ENCODE measurements around the gene PAEP.

DNA sequence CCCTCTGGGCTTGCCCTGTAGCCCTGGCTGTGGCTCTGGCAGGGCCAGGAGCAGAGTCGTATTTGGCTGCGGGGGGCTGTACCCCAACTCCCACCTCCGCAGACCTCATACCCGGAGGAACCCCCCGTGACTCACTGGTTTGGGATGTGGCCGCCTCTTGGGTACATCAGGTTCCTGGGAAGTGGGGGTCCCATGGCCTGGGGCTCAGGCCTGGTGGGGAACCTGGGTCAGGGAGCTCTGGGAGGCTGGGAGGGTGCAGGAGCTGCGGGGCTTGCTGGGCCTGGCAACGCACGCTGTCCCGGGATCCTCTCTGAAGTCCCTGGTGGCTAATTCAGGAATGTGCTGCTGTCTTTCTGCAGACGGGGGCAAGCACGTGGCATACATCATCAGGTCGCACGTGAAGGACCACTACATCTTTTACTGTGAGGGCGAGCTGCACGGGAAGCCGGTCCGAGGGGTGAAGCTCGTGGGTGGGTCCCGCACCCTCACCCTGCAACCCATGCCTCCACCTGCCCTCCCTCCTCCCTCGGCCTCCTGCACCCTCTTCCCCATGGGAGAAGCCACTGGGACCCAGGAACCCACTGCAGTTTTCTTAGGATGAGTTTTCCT is 37.9 kb upstream of the PAEP start:
- TF ChIP-seq, protein P1, sequence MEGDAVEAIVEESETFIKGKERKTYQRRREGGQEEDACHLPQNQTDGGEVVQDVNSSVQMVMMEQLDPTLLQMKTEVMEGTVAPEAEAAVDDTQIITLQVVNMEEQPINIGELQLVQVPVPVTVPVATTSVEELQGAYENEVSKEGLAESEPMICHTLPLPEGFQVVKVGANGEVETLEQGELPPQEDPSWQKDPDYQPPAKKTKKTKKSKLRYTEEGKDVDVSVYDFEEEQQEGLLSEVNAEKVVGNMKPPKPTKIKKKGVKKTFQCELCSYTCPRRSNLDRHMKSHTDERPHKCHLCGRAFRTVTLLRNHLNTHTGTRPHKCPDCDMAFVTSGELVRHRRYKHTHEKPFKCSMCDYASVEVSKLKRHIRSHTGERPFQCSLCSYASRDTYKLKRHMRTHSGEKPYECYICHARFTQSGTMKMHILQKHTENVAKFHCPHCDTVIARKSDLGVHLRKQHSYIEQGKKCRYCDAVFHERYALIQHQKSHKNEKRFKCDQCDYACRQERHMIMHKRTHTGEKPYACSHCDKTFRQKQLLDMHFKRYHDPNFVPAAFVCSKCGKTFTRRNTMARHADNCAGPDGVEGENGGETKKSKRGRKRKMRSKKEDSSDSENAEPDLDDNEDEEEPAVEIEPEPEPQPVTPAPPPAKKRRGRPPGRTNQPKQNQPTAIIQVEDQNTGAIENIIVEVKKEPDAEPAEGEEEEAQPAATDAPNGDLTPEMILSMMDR (conservative IDR thresholded peaks at IDR 0.05 in 1 of 2, IDR thresholded peaks at IDR 0.05 in 1 of 2; ENCODE audit: extremely low read depth in 1 of 2, insufficient read depth in 1 of 2, low read depth in 1 of 2, low read length in 2 of 2): no peak
- TF ChIP-seq EZH2 (IDR thresholded peaks at IDR 0.05; ENCODE audit: borderline replicate concordance, low read length): no peak

Data from mammary epithelial cell (primary cell).